C4-2B (cell line): ENCODE measurements around the gene RANBP17.
"Not testable (repeated sequence)": the region's sequence is repeated elsewhere in the genome, so short reads cannot be mapped to it uniquely, and the experiment has no call there.

Source experiments
- ZFX ChIP-seq: fragments of 450-650 bp; IDR thresholded peaks from 2 replicates; pipeline ENCODE4 v1.6.1; 2017
- TF ChIP-seq, protein P1 (sequence below): fragments of 450-650 bp; conservative IDR thresholded peaks from 2 replicates; pipeline ENCODE4 v1.5.1; 2017; ENCODE audit warnings: mild to moderate bottlenecking

DNA sequence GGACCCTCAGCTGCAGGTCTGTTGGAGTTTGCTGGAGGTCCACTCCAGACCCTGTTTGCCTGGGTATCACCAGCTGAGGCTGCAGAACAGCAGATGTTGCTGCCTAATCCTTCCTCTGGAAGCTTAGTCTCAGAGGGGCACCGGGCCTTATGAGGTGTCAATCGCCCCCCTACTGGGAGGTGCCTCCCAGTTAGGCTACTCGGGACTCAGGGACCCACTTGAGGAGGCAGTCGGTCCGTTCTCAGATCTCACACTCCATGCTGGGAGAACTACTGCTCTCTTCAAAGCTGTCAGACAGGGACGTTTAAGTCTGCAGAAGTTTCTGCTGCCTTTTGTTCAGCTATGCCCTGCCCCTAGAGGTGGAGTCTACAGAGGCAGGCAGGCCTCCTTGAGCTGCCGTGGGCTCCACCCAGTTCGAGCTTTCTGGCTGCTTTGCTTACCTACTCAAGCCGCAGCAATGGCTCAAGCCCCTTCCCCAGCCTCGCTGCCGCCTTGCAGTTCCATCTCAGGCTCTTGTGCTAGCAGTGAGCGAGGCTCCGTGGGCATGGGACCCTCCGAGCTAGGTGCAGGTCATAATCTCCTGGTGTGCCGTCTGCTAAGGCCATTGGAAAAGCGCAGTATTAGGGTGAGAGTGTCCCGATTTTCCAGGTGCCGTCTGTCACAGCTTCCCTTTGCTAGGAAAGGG is 73.9 kb downstream of the RANBP17 start:
- TF ChIP-seq, protein P1, sequence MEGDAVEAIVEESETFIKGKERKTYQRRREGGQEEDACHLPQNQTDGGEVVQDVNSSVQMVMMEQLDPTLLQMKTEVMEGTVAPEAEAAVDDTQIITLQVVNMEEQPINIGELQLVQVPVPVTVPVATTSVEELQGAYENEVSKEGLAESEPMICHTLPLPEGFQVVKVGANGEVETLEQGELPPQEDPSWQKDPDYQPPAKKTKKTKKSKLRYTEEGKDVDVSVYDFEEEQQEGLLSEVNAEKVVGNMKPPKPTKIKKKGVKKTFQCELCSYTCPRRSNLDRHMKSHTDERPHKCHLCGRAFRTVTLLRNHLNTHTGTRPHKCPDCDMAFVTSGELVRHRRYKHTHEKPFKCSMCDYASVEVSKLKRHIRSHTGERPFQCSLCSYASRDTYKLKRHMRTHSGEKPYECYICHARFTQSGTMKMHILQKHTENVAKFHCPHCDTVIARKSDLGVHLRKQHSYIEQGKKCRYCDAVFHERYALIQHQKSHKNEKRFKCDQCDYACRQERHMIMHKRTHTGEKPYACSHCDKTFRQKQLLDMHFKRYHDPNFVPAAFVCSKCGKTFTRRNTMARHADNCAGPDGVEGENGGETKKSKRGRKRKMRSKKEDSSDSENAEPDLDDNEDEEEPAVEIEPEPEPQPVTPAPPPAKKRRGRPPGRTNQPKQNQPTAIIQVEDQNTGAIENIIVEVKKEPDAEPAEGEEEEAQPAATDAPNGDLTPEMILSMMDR = not testable (repeated sequence)
- not testable (repeated sequence) for TF ChIP-seq ZFX
